ENCODE data around the gene PCDHA1. TPM values are rescaled to one million over a fixed set of nuclear protein-coding genes. Genes with fewer than 3 reads are reported as not detected.

The PCDHA1 gene
- total RNA-seq, 1 experiment from 2014 or later = not detected

- Histone ChIP-seq H4K20me1 (ENCODE audit: insufficient read depth) (no peaks in the 10 kb centered on the region), H3K4me3 (replicated peaks in 1 of 2; ENCODE audit: low read depth in 1 of 2, low read length in 2 of 2) (no peak overlapping the region), H3K9me3 (ENCODE audit: control insufficient read depth in 1 of 2, insufficient read depth in 1 of 2, low read depth in 1 of 2, low read length in 2 of 2) (no peaks in the 10 kb centered on the region), H3K4me1 (ENCODE audit: control insufficient read depth in 1 of 2, insufficient read depth in 2 of 2, low read length in 2 of 2) (no peaks in the 10 kb centered on the region), H2AFZ (ENCODE audit: low read depth, low read length, poor library complexity, severe bottlenecking) (no peak overlapping the region), H3K4me2 (ENCODE audit: low read length) (no peak overlapping the region), H3K9ac (ENCODE audit: low read length) (no peak overlapping the region), H3K27ac (ENCODE audit: low read depth, low read length) (no peak overlapping the region), H3K9me2 (ENCODE audit: insufficient read depth) (no peaks in the 10 kb centered on the region), H3K79me2 (ENCODE audit: insufficient read depth, low read length) (no peaks in the 10 kb centered on the region), H3K27me3 (ENCODE audit: insufficient read depth, low read length) (no peaks in the 10 kb centered on the region), H3K36me3 (ENCODE audit: control insufficient read depth in 1 of 2, insufficient read depth in 2 of 2, low read length in 2 of 2) (no peaks in the 10 kb centered on the region)
- no peak for TF ChIP-seq MAX (IDR thresholded peaks at IDR 0.05)
- no peak for TF ChIP-seq CTCF (IDR thresholded peaks at IDR 0.05 in 2 of 3, conservative IDR thresholded peaks at IDR 0.05 in 1 of 3; ENCODE audit: borderline replicate concordance in 1 of 3, insufficient read depth in 1 of 3, low read depth in 2 of 3, low read length in 2 of 3)
- TF ChIP-seq ZBTB33 (IDR thresholded peaks at IDR 0.05; ENCODE audit: extremely low read depth, insufficient replicate concordance, low read length) = no peak
- TF ChIP-seq RAD21 (IDR thresholded peaks at IDR 0.05; ENCODE audit: low read depth) = no peak
- TF ChIP-seq REST (IDR thresholded peaks at IDR 0.05; ENCODE audit: low read depth) = no peak
- no peak for TF ChIP-seq ELF1 (IDR thresholded peaks at IDR 0.05; ENCODE audit: borderline replicate concordance, low read depth)
- no peak for TF ChIP-seq ZFX (IDR thresholded peaks at IDR 0.05)
- no peak for TF ChIP-seq POLR2AphosphoS5 (IDR thresholded peaks at IDR 0.05; ENCODE audit: low read depth, low read length)
- no peak for TF ChIP-seq JUND (IDR thresholded peaks at IDR 0.05)
- no peak for TF ChIP-seq TCF7L2 (IDR thresholded peaks at IDR 0.05; ENCODE audit: borderline replicate concordance, extremely low read depth, insufficient read depth, insufficient read length)
- TF ChIP-seq SRF (IDR thresholded peaks at IDR 0.05; ENCODE audit: low read depth) = no peak
- TF ChIP-seq EZH2 (IDR thresholded peaks at IDR 0.05) = no peak
- no peak for TF ChIP-seq YY1 (IDR thresholded peaks at IDR 0.05; ENCODE audit: extremely low read depth, insufficient replicate concordance, low read depth, low read length)
- TF ChIP-seq CEBPB (IDR thresholded peaks at IDR 0.05; ENCODE audit: low read depth) = no peak
- no peak for TF ChIP-seq ZNF274 (IDR thresholded peaks at IDR 0.05; ENCODE audit: low read depth, low read length)
- TF ChIP-seq ATF3 (IDR thresholded peaks at IDR 0.05) = no peak
- no peak for TF ChIP-seq SP1 (IDR thresholded peaks at IDR 0.05; ENCODE audit: low read depth)
- TF ChIP-seq CBX3 (IDR thresholded peaks at IDR 0.05; ENCODE audit: low read depth) = no peak
- TF ChIP-seq SIN3A (IDR thresholded peaks at IDR 0.05; ENCODE audit: low read depth) = no peak
- TF ChIP-seq EZH2phosphoT487 (IDR thresholded peaks at IDR 0.05; ENCODE audit: borderline replicate concordance) = no peak
- ChIA-PET CTCF (no interaction called here), POLR2A (no interaction called here), RAD21 (ENCODE audit: low non-redundant PET in 1 of 2, low total read pairs in 2 of 2, uncharacterized antibody in 2 of 2, unreplicated experiment in 2 of 2) (no interaction called here)
- intact Hi-C loops (cut with micrococcal nuclease) = no loop called here
- ATAC-seq (no peak), DNase-seq (ENCODE audit: low read depth, low spot score) (no peak)
- no TSS peak for BruUV-seq (replicated peaks)
Measured at GRCh38 chr5:140953234-140953633, 167.3 kb downstream of the PCDHA1 start.

Data from HCT116 (cell line).